Ammon's horn (tissue), 1 donor: ENCODE measurements around the gene ZDHHC18.

Source experiments
- DNase-seq: peaks from one replicate; pipeline ENCODE4 v3.0.0-alpha.2; 2016; ENCODE audit warnings: low spot score

The ZDHHC18 gene

DNA sequence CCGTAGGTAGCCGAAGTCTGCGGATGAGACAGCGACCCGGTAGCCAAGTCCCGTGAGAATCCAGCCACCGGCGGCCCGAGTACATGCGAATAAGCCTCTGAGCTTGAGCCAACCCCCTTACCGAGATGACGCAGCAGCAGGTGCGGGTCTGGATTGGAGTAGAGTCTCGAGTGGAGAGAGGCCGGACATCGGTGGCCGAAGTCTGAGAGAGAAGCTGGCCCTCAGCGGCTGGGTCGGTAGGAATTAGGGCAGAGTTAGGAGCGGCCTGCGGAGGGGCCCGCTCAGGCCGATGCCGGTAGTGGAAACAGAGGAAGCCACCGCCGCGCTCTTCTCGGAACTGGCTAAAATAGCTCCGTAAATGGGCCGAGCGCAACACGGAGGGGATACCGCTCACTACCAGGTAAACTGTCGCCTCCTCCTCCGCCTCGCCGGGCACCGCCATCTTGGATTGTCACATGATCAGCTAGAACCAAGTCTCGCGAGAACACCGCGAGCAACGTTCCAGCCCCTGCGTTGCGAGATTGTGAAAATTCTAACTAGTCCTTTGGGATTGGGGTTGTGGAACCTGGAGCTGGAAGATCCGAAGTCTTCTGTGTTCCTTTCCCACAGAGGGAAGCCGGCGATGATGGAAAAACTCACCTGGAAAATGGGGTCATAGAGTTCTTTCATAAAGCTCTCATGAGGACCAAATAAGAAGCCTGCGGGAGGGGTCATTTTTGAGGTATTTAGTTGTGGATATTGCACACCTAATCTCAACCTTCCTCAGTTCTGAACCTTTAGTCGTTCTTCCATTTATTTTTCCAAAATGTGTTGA lies 73.7 kb downstream of the ZDHHC18 start, which contains the start of gene GPATCH3:
GPATCH3 (minus strand) TSS at position 467 of the 814 bp plus-strand sequence; CDS start at position 442, 25 bp downstream.
- peak; percentile 93 for DNase-seq

DNA sequence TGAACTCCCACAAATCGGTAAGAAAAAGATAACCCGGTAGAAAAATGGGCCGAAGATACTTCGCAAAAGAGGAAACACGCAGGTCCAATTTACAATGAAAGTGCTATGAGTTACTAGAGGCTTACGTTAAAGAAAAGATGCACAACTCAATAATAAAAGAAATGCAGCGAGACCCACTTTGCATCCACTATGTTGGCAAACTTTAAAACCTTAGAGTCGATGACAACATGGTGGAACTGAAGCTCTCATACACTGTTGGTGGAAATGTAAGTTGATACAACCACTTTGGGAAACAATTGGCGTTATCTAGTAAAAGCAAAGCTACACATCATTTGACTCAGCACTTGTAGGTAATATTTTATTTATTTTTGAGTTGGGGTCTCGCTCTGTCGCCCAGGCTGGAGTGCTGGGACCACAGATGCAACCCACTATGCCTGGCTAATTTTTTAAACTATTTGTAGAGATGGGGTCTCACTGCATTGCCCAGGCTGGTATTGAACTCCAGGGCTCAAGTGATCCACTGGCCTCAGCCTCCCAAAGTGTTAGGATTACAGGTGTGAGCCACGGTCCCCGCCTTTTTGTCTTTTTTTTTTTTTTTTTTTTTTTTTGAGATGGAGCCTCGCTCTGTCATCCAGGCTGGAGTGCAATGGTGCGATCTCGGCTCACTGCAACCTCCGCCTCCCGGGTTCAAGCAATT lies 74.5 kb downstream of the ZDHHC18 start:
- DNase-seq = no peak
